ENCODE data around the gene LCAT.

Gene LCAT

GRCh38 chr16:67986949-67987348 is 43.0 kb upstream of the LCAT start:
- no peaks in the 10 kb centered on the region for H3K36me3 ChIP-seq (ENCODE audit: control insufficient read depth in 1 of 2, insufficient read depth in 2 of 2, low read depth in 1 of 2, low read length in 2 of 2)
- no peak overlapping the region for H3K14ac ChIP-seq (ENCODE audit: low read length in 2 of 2)
- no peak overlapping the region for H2BK5ac ChIP-seq (ENCODE audit: low read depth, low read length, poor library complexity, severe bottlenecking)
- peaks cover 1% of the 10 kb centered on the region for H3K4me1 ChIP-seq (ENCODE audit: control insufficient read depth, insufficient read depth, low read depth, low read length)
- no peak overlapping the region for H4K91ac ChIP-seq (ENCODE audit: low read length)
- H3K23ac ChIP-seq (ENCODE audit: low read length in 2 of 2) = no peak overlapping the region
- no peak overlapping the region for H3K9ac ChIP-seq (ENCODE audit: low read length)
- no peak overlapping the region for H2BK12ac ChIP-seq (ENCODE audit: low read length in 2 of 2)
- no peak overlapping the region for H3K18ac ChIP-seq (ENCODE audit: low read depth in 1 of 2, low read length in 2 of 2)
- 85% methylated on average over 5 of the region's 5 CpGs for WGBS
- no peak overlapping the region for H2BK120ac ChIP-seq (ENCODE audit: low read depth, low read length)
- H3K79me1 ChIP-seq (replicated peaks; ENCODE audit: low read length, poor library complexity, severe bottlenecking) = no peaks in the 10 kb centered on the region
- H4K8ac ChIP-seq (ENCODE audit: low read length) = no peak overlapping the region
- H3K4me2 ChIP-seq (ENCODE audit: low read length, poor library complexity, severe bottlenecking) = no peak overlapping the region
- no peak overlapping the region for H3K4ac ChIP-seq (ENCODE audit: low read depth in 1 of 2, low read length in 2 of 2)
- no peak overlapping the region for H3K27ac ChIP-seq (ENCODE audit: low read length, poor library complexity, severe bottlenecking)
- no peak overlapping the region for H2BK15ac ChIP-seq (ENCODE audit: low read depth, poor library complexity, severe bottlenecking)
- no peaks in the 10 kb centered on the region for H3K9me3 ChIP-seq (ENCODE audit: control insufficient read depth, low read length)
- no peak overlapping the region for H2AK5ac ChIP-seq (ENCODE audit: low read length, severe bottlenecking)
- no peak overlapping the region for H2AFZ ChIP-seq (ENCODE audit: low read depth, low read length)
- peaks cover 0 to 10% of the 10 kb centered on the region in 2 experiments for H3K27me3 ChIP-seq (ENCODE audit: control insufficient read depth in 1 of 2, insufficient read depth in 1 of 2, low read length in 2 of 2)
- DNase-seq = no peak
- no peak overlapping the region for H3K4me3 ChIP-seq (ENCODE audit: insufficient read depth in 1 of 2, low read depth in 1 of 2, low read length in 2 of 2)

- no peak overlapping the region for H2AFZ ChIP-seq (ENCODE audit: low read depth, low read length)
- no peaks in the 10 kb centered on the region for H3K36me3 ChIP-seq (ENCODE audit: control insufficient read depth in 1 of 2, insufficient read depth in 2 of 2, low read depth in 1 of 2, low read length in 2 of 2)
- no peak overlapping the region for H2BK15ac ChIP-seq (ENCODE audit: low read depth, poor library complexity, severe bottlenecking)
- H3K23ac ChIP-seq (ENCODE audit: low read length in 2 of 2) = no peak overlapping the region
- H3K4me1 ChIP-seq (ENCODE audit: control insufficient read depth, insufficient read depth, low read depth, low read length) = peaks cover 1% of the 10 kb centered on the region
- H3K9me3 ChIP-seq (ENCODE audit: control insufficient read depth, low read length) = no peaks in the 10 kb centered on the region
- H3K79me1 ChIP-seq (replicated peaks; ENCODE audit: low read length, poor library complexity, severe bottlenecking) = no peaks in the 10 kb centered on the region
- 94% methylated on average over 38 of the region's 49 CpGs for WGBS
- no peak overlapping the region for H3K18ac ChIP-seq (ENCODE audit: low read depth in 1 of 2, low read length in 2 of 2)
- DNase-seq = no peak
- H3K4me2 ChIP-seq (ENCODE audit: low read length, poor library complexity, severe bottlenecking) = no peak overlapping the region
- H4K8ac ChIP-seq (ENCODE audit: low read length) = no peak overlapping the region
- H4K91ac ChIP-seq (ENCODE audit: low read length) = no peak overlapping the region
- H2BK5ac ChIP-seq (ENCODE audit: low read depth, low read length, poor library complexity, severe bottlenecking) = no peak overlapping the region
- no peak overlapping the region for H3K4me3 ChIP-seq (ENCODE audit: insufficient read depth in 1 of 2, low read depth in 1 of 2, low read length in 2 of 2)
- H3K14ac ChIP-seq (ENCODE audit: low read length in 2 of 2) = no peak overlapping the region
- no peak overlapping the region for H2AK5ac ChIP-seq (ENCODE audit: low read length, severe bottlenecking)
- H3K4ac ChIP-seq (ENCODE audit: low read depth in 1 of 2, low read length in 2 of 2) = no peak overlapping the region
- H2BK12ac ChIP-seq (ENCODE audit: low read length in 2 of 2) = no peak overlapping the region
- H3K27me3 ChIP-seq (ENCODE audit: control insufficient read depth in 1 of 2, insufficient read depth in 1 of 2, low read length in 2 of 2) = peaks cover 16 to 28% of the 10 kb centered on the region in 2 experiments
- H3K9ac ChIP-seq (ENCODE audit: low read length) = no peak overlapping the region
- no peak overlapping the region for H3K27ac ChIP-seq (ENCODE audit: low read length, poor library complexity, severe bottlenecking)
- no peak overlapping the region for H2BK120ac ChIP-seq (ENCODE audit: low read depth, low read length)
Observed at GRCh38 chr16:67982011-67982696, 38.2 kb upstream of the LCAT start.

GRCh38 chr16:67979955-67980678 is 36.2 kb upstream of the LCAT start, which contains the start of gene DPEP3:
Gene DPEP3, minus strand, starts transcription at chr16:67980499. Its CDS starts 119 bp downstream, at chr16:67980380.
- H3K4me3 ChIP-seq (ENCODE audit: insufficient read depth in 1 of 2, low read depth in 1 of 2, low read length in 2 of 2) = no peak within 1 kb of the TSS
- H3K9ac ChIP-seq (ENCODE audit: low read length) = no peak within 1 kb of the TSS
- no peak within 1 kb of the TSS for H3K4me2 ChIP-seq (ENCODE audit: low read length, poor library complexity, severe bottlenecking)
- H2AK5ac ChIP-seq (ENCODE audit: low read length, severe bottlenecking) = no peak within 1 kb of the TSS
- H3K27me3 ChIP-seq (ENCODE audit: control insufficient read depth in 1 of 2, insufficient read depth in 1 of 2, low read length in 2 of 2) = peaks cover 32 to 47% of the 10 kb centered on the region in 2 experiments
- no peaks in the 10 kb centered on the region for H3K9me3 ChIP-seq (ENCODE audit: control insufficient read depth, low read length)
- H3K27ac ChIP-seq (ENCODE audit: low read length, poor library complexity, severe bottlenecking) = no peak within 1 kb of the TSS
- no peak within 1 kb of the TSS for H3K23ac ChIP-seq (ENCODE audit: low read length in 2 of 2)
- no peak within 1 kb of the TSS for H3K18ac ChIP-seq (ENCODE audit: low read depth in 1 of 2, low read length in 2 of 2)
- WGBS = 66% methylated on average over 53 of the region's 62 CpGs
- DNase-seq = no peak
- no peak within 1 kb of the TSS for H3K4ac ChIP-seq (ENCODE audit: low read depth in 1 of 2, low read length in 2 of 2)
- no peaks in the 10 kb centered on the region for H3K79me1 ChIP-seq (replicated peaks; ENCODE audit: low read length, poor library complexity, severe bottlenecking)
- H2BK12ac ChIP-seq (ENCODE audit: low read length in 2 of 2) = no peak within 1 kb of the TSS
- H2BK5ac ChIP-seq (ENCODE audit: low read depth, low read length, poor library complexity, severe bottlenecking) = no peak within 1 kb of the TSS
- no peak within 1 kb of the TSS for H2AFZ ChIP-seq (ENCODE audit: low read depth, low read length)
- peaks cover 1% of the 10 kb centered on the region for H3K4me1 ChIP-seq (ENCODE audit: control insufficient read depth, insufficient read depth, low read depth, low read length)
- H4K8ac ChIP-seq (ENCODE audit: low read length) = no peak within 1 kb of the TSS
- H3K14ac ChIP-seq (ENCODE audit: low read length in 2 of 2) = no peak within 1 kb of the TSS
- no peak within 1 kb of the TSS for H4K91ac ChIP-seq (ENCODE audit: low read length)
- H2BK15ac ChIP-seq (ENCODE audit: low read depth, poor library complexity, severe bottlenecking) = no peak within 1 kb of the TSS
- no peak within 1 kb of the TSS for H2BK120ac ChIP-seq (ENCODE audit: low read depth, low read length)
- no peaks in the 10 kb centered on the region for H3K36me3 ChIP-seq (ENCODE audit: control insufficient read depth in 1 of 2, insufficient read depth in 2 of 2, low read depth in 1 of 2, low read length in 2 of 2)

GRCh38 chr16:67977469-67978227 is 33.7 kb upstream of the LCAT start:
- Histone ChIP-seq H3K9ac (ENCODE audit: low read length) (no peak overlapping the region), H3K79me1 (replicated peaks; ENCODE audit: low read length, poor library complexity, severe bottlenecking) (no peaks in the 10 kb centered on the region), H3K23ac (ENCODE audit: low read length in 2 of 2) (no peak overlapping the region), H3K9me3 (ENCODE audit: control insufficient read depth, low read length) (no peaks in the 10 kb centered on the region), H2BK15ac (ENCODE audit: low read depth, poor library complexity, severe bottlenecking) (no peak overlapping the region), H2AFZ (ENCODE audit: low read depth, low read length) (no peak overlapping the region), H2AK5ac (ENCODE audit: low read length, severe bottlenecking) (no peak overlapping the region), H3K27ac (ENCODE audit: low read length, poor library complexity, severe bottlenecking) (no peak overlapping the region), H3K27me3 (ENCODE audit: control insufficient read depth in 1 of 2, insufficient read depth in 1 of 2, low read length in 2 of 2) (peaks cover 32 to 47% of the 10 kb centered on the region in 2 experiments), H3K4me2 (ENCODE audit: low read length, poor library complexity, severe bottlenecking) (no peak overlapping the region), H3K4me1 (ENCODE audit: control insufficient read depth, insufficient read depth, low read depth, low read length) (no peaks in the 10 kb centered on the region), H2BK120ac (ENCODE audit: low read depth, low read length) (no peak overlapping the region), H2BK5ac (ENCODE audit: low read depth, low read length, poor library complexity, severe bottlenecking) (no peak overlapping the region), H3K4me3 (ENCODE audit: insufficient read depth in 1 of 2, low read depth in 1 of 2, low read length in 2 of 2) (no peak overlapping the region), H3K4ac (ENCODE audit: low read depth in 1 of 2, low read length in 2 of 2) (no peak overlapping the region), H3K18ac (ENCODE audit: low read depth in 1 of 2, low read length in 2 of 2) (no peak overlapping the region), H3K36me3 (ENCODE audit: control insufficient read depth in 1 of 2, insufficient read depth in 2 of 2, low read depth in 1 of 2, low read length in 2 of 2) (no peaks in the 10 kb centered on the region), H3K14ac (ENCODE audit: low read length in 2 of 2) (no peak overlapping the region), H4K91ac (ENCODE audit: low read length) (no peak overlapping the region), H2BK12ac (ENCODE audit: low read length in 2 of 2) (no peak overlapping the region), H4K8ac (ENCODE audit: low read length) (no peak overlapping the region)
- DNase-seq = no peak
- 92% methylated on average over 7 of the region's 9 CpGs for WGBS

Measured in mesenchymal stem cell (in vitro differentiated cells and primary cell).